HG03469 (cell line): ENCODE measurements around the gene REM1.
"Not testable (repeated sequence)": the region's sequence is repeated elsewhere in the genome, so short reads cannot be mapped to it uniquely, and the experiment has no call there.

ENCODE experiments used
- ATAC-seq: cut with Tn5 transposase; IDR thresholded peaks from one replicate; pipeline ENCODE4 v1.9.1; 2021; ENCODE audit warnings: mild to moderate bottlenecking, moderate library complexity, moderate number of reproducible peaks; ENCODE audit not compliant: unreplicated experiment

REM1 gene

DNA sequence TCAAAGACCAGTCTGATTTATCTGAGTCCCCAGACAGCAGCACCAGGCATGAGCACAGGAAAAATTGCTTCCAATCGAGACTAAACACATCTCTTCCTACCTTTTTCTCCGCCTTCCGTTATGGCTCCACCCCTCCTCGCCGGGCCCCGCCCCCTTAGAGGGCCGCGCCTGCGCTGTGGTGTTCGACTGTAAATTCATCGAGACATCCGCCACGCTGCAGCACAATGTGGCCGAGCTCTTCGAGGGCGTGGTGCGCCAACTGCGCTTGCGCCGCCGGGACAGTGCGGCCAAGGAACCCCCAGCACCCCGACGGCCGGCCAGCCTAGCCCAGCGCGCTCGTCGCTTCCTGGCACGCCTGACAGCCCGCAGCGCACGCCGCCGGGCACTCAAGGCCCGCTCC lies 8.9 kb downstream of the REM1 start:
- no peak for ATAC-seq

GRCh38 chr20:31485450-31486339 lies 10.6 kb downstream of the REM1 start:
- ATAC-seq, result no peak

GRCh38 chr20:31488115-31488514 lies 13.0 kb downstream of the REM1 start:
- no peak for ATAC-seq

GRCh38 chr20:31489152-31489551 lies 14.1 kb downstream of the REM1 start:
- no peak for ATAC-seq

GRCh38 chr20:31490752-31491151 lies 15.7 kb downstream of the REM1 start:
- no peak for ATAC-seq

GRCh38 chr20:31494131-31494530 lies 19.0 kb downstream of the REM1 start:
- ATAC-seq, result no peak

GRCh38 chr20:31496761-31497295 lies 21.7 kb downstream of the REM1 start:
- no peak for ATAC-seq

DNA sequence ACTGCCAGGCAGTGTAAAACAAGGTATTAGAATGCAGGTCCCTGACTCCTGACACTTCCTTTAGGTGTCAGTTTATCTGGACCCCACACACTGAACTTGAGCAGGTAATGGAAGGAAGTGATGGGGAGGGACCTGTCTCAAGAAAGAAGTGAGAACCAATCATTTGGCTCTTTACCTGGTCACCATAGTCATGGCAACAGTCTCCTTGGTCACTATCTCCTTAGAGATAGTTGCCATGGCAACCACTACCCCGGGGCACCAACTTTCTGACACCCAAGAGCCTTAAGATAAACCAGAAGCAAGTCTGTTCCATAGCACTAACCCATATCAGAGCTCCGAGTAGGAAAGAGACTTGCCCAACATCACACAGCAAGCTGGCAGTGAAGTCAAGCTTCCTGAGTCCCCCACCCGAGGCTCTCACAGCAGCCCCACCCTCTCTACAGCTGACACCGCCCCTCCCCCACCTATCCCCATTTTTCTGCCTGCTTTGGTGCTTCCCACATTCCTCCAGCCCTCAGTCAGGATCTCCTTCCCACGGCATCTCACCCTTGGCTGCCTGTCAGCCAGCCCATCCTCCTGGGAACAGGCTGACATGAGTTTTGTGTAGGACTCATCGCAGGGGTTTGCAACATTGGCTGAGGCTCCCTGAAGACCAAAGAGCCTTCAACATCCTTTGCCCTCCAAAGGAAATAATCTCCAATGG lies 22.9 kb downstream of the REM1 start:
- ATAC-seq, result no peak

GRCh38 chr20:31500527-31500926 lies 25.4 kb downstream of the REM1 start:
- ATAC-seq, result no peak

DNA sequence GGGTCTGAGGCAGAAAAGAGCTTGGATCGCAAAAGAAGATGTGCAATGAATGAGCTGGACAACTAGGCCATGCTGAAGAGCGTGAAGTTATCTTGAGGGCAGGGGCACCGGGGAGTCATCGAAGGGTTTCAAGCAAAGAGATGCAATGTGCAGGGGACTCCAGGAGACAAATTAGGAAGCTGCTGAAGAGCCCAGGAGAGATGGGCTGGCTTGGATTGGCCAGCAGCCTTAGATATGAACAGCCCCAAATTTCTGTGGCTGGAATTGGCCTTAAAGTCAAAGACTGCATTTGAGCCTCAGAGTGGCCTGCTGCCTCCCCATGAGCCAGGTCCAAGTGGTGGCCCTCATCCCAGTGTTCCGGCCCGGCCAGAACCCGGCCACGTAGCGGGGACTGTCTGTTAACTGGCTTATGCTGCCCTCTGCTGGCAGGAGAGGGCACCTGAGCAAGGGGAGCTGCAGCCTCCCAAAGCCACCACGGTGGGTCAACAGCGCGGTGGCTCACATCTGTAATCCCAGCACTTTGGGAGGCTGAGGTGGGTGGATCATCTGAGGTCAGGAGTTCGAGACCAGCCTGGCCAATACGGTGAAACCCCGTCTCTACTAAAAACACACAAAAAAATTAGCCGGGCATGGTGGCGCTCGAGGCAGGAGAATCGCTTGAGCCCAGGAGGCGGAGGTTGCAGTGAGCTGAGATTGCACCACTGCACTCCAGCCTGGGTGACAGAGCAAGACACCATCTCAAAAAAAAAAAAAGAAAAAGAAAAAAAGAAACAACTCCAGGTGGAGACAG lies 28.0 kb downstream of the REM1 start:
- peak; percentile 85 for ATAC-seq

GRCh38 chr20:31505903-31506302 lies 30.8 kb downstream of the REM1 start:
- ATAC-seq, result no peak

- no peak for ATAC-seq
Measured at GRCh38 chr20:31508517-31509244, 33.6 kb downstream of the REM1 start.

DNA sequence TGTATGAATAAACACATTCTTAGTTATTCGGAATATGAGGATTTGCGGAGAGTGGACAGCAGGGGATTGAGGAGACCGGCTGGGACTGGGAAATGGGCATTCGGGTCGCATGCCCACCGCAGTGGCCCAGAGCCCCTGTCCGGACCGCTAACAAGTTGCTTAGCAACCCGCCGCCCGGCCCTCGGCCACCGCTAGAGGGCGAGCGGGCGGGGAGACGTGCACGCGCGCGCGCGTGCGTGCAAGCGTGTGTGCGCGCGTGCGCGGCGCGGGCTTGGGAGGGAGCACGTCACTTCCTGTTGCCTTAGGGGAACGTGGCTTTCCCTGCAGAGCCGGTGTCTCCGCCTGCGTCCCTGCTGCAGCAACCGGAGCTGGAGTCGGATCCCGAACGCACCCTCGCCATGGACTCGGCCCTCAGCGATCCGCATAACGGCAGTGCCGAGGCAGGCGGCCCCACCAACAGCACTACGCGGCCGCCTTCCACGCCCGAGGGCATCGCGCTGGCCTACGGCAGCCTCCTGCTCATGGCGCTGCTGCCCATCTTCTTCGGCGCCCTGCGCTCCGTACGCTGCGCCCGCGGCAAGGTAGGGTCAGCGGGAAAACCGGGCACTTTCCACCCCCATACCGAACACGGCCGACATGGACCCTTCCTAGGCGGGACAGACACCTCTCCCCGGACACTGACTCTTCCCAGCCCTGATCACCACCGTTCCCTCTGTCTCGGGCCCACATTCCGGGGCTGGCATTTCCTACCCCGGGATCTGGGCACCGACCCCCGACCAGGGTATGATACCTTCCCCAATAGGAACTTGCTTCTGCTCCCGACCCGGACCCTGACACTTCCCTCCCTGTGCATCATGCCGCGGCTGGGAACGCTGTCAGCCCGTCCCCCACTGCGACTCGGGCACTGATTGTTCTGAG lies 39.3 kb downstream of the REM1 start, which contains the start of gene HM13:
TSS of gene HM13 (plus strand) at position 289 of the 918 bp plus-strand sequence. CDS start at position 399, 110 bp downstream.
- peak; percentile 90 for ATAC-seq

DNA sequence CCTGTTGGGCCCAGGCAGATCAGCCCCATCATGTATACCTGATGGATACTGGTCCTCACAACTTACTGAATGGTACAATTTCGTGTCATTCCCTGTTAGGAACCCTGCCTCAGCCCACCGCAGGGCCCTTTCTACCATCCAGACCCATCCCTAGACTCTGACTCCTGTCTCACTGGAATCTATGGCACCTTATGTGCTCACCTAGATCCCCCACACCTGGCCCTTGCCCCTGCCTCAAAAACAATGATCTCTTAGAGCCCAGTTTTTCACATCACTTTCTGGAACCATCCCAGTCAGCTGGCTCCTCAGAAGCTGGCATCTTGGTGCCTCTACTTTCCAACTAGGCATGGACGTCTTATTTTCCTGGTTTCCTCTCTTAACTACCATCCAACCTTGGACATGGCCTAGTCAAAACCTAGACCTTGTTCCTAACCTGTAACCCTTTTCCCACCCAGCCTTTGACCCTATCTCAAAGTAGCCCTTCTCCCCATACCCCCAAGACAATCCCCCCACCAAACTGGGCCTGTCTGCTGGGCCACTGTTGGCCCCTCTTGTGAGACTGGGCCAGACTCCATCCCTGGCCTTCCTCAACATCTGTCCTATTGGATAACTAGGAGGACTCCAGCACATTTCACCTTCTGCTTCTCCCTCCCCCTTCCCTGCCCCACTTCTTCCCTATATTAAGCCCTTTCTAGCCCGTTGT lies 40.1 kb downstream of the REM1 start:
- no peak for ATAC-seq

GRCh38 chr20:31515775-31516107 lies 40.7 kb downstream of the REM1 start:
- ATAC-seq, result no peak

DNA sequence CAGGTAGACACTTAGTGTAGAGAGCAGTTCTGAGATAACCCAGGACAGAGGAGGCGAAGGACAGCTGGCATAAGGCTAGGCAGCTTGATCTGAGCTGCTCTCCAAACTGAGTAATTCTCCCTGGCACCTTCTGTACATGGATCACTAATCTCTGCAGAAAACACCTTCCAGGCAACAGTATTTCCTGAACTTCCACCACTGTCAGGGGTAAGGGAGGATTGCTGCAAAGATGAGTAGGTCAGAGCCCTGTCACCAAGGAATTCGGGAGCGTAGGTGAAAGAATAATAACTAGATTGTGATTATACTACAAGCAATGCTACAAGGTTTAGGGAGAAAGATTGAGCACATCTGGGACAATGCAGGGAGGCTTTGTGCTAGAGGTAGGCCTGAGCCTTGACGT lies 41.1 kb downstream of the REM1 start:
- no peak for ATAC-seq

DNA sequence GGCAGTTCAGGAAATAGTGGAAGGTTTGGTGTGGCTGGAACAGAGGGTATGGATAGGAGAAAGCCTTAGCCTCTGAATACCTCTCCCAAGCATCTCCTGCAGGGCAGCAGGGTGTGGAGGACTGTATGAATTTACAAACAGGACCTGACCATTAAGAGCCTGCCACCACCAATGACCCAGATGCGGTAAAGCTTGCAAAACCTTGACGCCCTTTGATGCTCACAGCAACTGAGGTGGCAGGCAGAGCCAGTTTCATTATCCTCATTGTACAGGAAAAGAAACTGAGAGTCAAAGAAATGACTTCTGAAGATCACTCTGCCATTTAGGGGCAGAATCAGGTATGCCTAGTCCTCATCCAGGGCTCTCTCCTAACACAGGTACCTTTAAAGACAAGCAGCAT lies 41.6 kb downstream of the REM1 start:
- ATAC-seq, result no peak

- ATAC-seq, result no peak
Measured at GRCh38 chr20:31517373-31517772, 42.3 kb downstream of the REM1 start.

DNA sequence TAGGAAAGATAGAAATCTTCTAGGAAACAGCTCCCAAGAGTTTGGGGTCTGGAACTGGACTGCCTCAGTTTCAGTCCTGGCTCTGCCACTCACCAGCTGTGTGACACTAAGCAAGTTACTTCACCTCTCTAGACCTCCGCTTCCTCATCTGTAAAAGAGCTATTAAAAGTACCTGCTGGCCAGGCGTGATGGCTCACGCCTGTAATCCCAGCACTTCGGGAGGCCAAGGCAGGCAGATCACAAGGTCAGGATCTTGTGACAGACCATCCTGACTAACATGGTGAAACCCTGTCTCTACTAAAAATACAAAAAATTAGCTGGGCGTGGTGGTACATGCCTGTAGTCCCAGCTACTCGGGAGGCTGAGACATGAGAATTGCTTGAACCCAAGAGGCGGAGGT lies 46.2 kb downstream of the REM1 start:
- ATAC-seq, result not testable (repeated sequence)
